ENCODE measurements around the gene RALBP1. TPM values are rescaled to one million over a fixed set of nuclear protein-coding genes. Genes with fewer than 3 reads are reported as not detected.
"Not testable (repeated sequence)": the region's sequence is repeated elsewhere in the genome, so short reads cannot be mapped to it uniquely, and the experiment has no call there.

Gene RALBP1
- 45.8 and 64.0 TPM in 2 replicates for total RNA-seq (2014; rRNA removed; shearing (Covaris generic))

- peak; percentile 99 for DNase-seq (ENCODE audit: low read depth)
Observed at GRCh38 chr18:9474983-9475642, at the start of gene RALBP1. Gene RALBP1 (plus strand): TSS chr18:9475513. CDS start chr18:9513046, 37,533 bp downstream.

- no peak for DNase-seq (ENCODE audit: low read depth)
Observed at GRCh38 chr18:9426753-9427152, 48.6 kb upstream of the RALBP1 start.

DNA sequence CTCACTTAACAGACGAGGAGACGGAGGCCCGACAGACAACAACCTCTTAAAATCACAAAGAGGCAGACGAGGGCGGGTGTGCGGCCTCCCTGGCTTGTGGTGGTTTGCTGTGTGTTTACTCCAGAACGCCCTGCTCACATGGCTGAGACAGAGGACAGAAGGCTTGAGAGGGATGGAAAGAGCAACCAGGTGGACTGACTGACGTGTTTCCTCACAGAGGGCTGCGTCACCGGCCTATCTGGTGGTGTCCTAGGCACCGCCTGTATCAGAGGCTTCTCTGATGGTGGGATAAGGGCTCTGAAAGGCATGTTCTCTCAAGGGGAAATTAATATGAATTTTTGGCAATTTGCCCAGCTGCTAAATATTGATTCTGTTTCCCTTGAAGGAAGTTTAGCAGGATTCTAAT is 47.0 kb upstream of the RALBP1 start:
- DNase-seq (ENCODE audit: low read depth): no peak

- no peak for DNase-seq (ENCODE audit: low read depth)
Observed at GRCh38 chr18:9428862-9429661, 46.3 kb upstream of the RALBP1 start.

GRCh38 chr18:9429662-9429993 is 45.7 kb upstream of the RALBP1 start:
- DNase-seq (ENCODE audit: low read depth): peak; percentile 23

DNA sequence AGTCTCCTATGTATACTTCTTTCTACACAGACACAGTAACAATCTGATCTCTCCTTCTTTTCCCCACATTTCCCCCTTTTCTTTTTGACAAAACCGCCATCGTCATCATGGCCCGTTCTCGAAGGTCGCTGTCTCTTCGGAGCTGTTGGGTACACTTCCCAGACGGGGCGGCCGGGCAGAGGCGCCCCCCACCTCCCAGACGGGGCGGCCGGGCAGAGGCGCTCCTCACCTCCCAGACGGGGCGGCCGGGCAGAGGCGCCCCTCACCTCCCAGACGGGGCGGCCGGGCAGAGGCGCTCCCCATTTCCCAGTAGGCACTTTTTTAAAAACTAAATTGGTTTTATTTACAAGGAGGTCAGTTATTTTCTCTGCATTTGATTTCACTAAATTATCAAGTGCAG is 45.0 kb upstream of the RALBP1 start:
- DNase-seq (ENCODE audit: low read depth): not testable (repeated sequence)

DNA sequence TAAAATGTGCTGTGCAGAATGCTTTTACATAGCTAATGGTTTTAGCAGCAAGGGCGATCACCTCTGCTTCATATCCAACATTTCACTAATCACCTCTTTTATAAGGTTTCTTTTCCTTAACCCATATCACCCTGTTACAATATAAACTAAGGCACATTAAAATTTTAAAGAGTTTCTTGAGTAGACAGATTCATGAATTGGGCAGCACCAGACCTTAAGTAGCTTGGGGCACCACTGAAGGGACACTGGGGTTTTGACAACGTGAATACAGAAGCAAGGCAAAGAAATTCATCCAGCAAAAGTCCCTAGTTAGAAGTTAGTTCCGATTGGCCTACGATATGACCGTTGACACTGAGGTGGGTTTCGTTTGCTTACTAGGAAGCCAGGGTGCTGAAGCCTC is 44.0 kb upstream of the RALBP1 start:
- DNase-seq (ENCODE audit: low read depth): no peak

- not testable (repeated sequence) for DNase-seq (ENCODE audit: low read depth)
Observed at GRCh38 chr18:9433122-9433521, 42.2 kb upstream of the RALBP1 start.

GRCh38 chr18:9433671-9434121 is 41.6 kb upstream of the RALBP1 start:
- DNase-seq (ENCODE audit: low read depth): no peak

GRCh38 chr18:9434122-9434701 is 41.1 kb upstream of the RALBP1 start:
- DNase-seq (ENCODE audit: low read depth): no peak

DNA sequence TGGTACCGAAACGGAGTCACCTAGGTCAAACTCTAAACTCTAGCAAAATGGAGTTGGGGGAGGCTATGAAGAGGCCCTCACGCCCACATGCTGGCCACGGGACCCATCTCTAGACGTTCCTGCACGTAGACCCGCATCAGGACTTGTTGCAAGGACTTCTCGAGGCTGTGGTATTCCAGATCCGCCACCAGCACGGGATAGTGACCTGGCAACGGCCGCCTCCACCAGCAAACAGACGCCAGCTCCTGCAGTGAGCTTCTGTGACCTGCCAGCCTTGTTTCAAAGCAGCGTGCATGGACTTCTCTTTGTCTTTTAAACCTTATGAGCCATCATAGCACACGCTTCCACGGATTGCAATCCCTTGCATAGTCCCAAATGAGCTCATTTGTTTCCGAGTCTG is 40.3 kb upstream of the RALBP1 start:
- DNase-seq (ENCODE audit: low read depth): no peak

GRCh38 chr18:9436206-9436929 is 38.9 kb upstream of the RALBP1 start:
- DNase-seq (ENCODE audit: low read depth): no peak

DNA sequence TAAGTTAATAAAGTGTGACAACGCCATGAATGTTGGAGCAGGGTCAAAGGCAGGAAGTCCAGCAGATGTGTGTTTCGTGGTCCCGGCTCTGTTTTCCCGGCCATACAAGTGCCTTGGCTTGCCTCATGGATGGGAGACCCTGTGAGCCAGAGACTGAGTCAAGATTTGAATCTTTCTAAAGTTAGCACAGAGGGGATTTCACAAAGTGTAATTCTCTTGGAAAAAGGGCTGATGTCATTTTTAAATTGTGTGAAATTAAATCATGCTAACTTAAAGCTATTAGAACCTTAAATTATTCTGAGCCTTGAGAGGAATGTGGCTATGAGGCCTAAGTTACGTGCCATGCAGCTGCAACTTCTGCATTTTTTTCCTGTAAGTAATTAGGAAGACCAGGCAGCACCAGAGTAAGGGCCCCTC is 38.3 kb upstream of the RALBP1 start:
- DNase-seq (ENCODE audit: low read depth): no peak

GRCh38 chr18:9437672-9438071 is 37.6 kb upstream of the RALBP1 start:
- no peak for DNase-seq (ENCODE audit: low read depth)

- no peak for DNase-seq (ENCODE audit: low read depth)
Observed at GRCh38 chr18:9441061-9441460, 34.3 kb upstream of the RALBP1 start.

GRCh38 chr18:9444549-9444948 is 30.8 kb upstream of the RALBP1 start:
- DNase-seq (ENCODE audit: low read depth): no peak

DNA sequence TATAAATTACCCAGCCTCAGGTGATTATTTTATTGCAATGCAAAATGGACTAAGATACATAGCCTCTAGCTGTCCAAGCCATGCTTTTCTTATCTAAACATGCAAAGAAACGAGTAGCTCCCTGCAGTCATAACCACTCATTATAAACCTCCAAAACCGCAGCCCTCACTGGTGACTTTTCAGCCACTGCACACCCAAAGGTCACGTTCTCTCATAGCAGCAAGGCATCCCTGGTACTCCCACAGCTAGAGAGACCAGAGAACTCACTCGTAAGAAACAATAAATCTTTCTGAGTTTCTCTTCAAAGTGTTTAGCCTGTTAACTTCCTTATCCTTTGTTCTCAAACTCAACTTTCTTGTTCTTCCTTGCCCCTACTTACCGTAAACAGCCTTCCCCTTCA is 28.5 kb upstream of the RALBP1 start:
- peak; percentile 54 for DNase-seq (ENCODE audit: low read depth)

DNA sequence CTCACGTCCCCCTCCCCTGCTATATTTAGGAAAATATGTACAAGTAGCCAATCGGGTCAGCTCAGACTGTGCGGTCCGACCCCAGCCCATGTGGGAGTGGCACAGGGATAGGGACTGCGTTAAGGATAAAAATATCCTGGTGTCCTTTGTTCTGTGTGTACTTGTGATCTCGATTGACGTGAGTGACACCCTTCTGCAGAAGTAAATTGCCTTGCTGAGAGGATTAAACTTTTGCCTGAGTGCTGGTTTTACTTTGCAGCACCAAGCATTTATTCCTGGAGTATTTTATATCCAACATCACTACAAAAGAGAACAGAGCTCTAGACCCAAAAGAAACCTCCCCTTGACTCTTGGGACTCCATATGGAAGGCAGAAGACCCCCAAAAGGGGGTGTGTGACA is 28.0 kb upstream of the RALBP1 start:
- no peak for DNase-seq (ENCODE audit: low read depth)

- DNase-seq (ENCODE audit: low read depth): no peak
Observed at GRCh38 chr18:9449600-9450414, 25.5 kb upstream of the RALBP1 start.

- not testable (repeated sequence) for DNase-seq (ENCODE audit: low read depth)
Observed at GRCh38 chr18:9450920-9451319, 24.4 kb upstream of the RALBP1 start.

DNA sequence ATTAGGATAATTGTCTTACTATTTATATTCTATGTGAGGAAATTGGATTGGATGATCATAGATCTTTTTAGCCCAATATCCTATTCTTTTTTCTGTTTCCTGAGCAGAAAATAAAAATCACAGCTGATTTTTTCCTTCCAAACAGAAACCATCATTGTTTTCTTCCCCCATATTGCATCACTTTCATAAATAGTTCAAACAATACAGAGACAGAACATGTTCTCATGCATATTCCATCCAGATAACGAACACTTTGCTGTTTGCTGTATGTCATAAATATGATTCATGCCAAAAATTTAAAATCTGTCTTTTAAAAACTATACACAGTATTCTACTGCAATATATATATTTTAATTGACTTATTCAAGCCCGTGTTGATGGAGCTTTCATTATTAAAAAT is 22.0 kb upstream of the RALBP1 start:
- no peak for DNase-seq (ENCODE audit: low read depth)
